Osteoblast (primary cell): ENCODE results near the gene DNASE2. TPM values are rescaled to one million over a fixed set of nuclear protein-coding genes. Genes with fewer than 3 reads are reported as not detected.

Source experiments
- DNase-seq: peaks from one replicate; pipeline ENCODE4 v3.0.0; 2011; ENCODE audit warnings: low spot score, mixed read lengths; ENCODE audit not compliant: insufficient read length; ENCODE audit errors: missing footprints
- H2AFZ ChIP-seq: 2 replicates; pipeline ENCODE4 v1.6.0; 2011; ENCODE audit warnings: mild to moderate bottlenecking, low read length
- H3K27ac ChIP-seq: 2 replicates; pipeline ENCODE4 v1.5.1; 2011; ENCODE audit warnings: mild to moderate bottlenecking, low read depth, low read length, moderate library complexity
- H3K27me3 ChIP-seq: 2 replicates; pipeline ENCODE4 v1.6.0; 2012; ENCODE audit warnings: mild to moderate bottlenecking, control low read depth, inconsistent platforms, low read length, moderate library complexity; ENCODE audit not compliant: insufficient read depth
- H3K36me3 ChIP-seq: 2 replicates; pipeline ENCODE4 v1.5.1; 2011; ENCODE audit warnings: mild to moderate bottlenecking, low read length, control low read depth, moderate library complexity; ENCODE audit not compliant: insufficient read depth
- H3K4me1 ChIP-seq: 2 replicates; pipeline ENCODE4 v1.5.1; 2011; ENCODE audit warnings: mild to moderate bottlenecking, low read length, control low read depth, moderate library complexity; ENCODE audit not compliant: insufficient read depth
- H3K4me2 ChIP-seq: 2 replicates; pipeline ENCODE4 v1.6.0; 2011; ENCODE audit warnings: mild to moderate bottlenecking, low read length; ENCODE audit not compliant: insufficient read depth
- H3K4me3 ChIP-seq: fragments of 200-600 bp; sonication (generic); 3 replicates; pipeline ENCODE4 v1.5.1; 2012; ENCODE audit warnings: mild to moderate bottlenecking, low read length, inconsistent platforms; ENCODE audit not compliant: insufficient read depth
- H3K79me2 ChIP-seq: 2 replicates; pipeline ENCODE4 v1.6.0; 2012; ENCODE audit warnings: mild to moderate bottlenecking, low read length, control low read depth, inconsistent platforms; ENCODE audit not compliant: insufficient read depth
- H3K9me3 ChIP-seq: 2 replicates; pipeline ENCODE4 v1.5.1; 2011; ENCODE audit warnings: low read depth, low read length, control low read depth
- H4K20me1 ChIP-seq: 2 replicates; pipeline ENCODE4 v1.6.0; 2012; ENCODE audit warnings: mild to moderate bottlenecking, low read length, control low read depth; ENCODE audit not compliant: insufficient read depth
- CTCF ChIP-seq: IDR thresholded peaks from 2 replicates; pipeline ENCODE4 v1.5.1; 2011; ENCODE audit warnings: mild to moderate bottlenecking, low read depth, low read length, moderate library complexity; ENCODE audit errors: extremely low read depth
- total RNA-seq: library from RNA; depleted of rRNA; stranded (reverse); fragments of >200 nt; gene quantifications from 2 replicates; pipeline ENCODE4 v1.2.3, GENCODE V29; 2012

The DNASE2 gene
- total RNA-seq, 1 donor = 48.1 TPM

- Histone ChIP-seq H3K36me3 (no peaks in the 10 kb centered on the region), H4K20me1 (peaks cover 11% of the 10 kb centered on the region), H2AFZ (no peak overlapping the region), H3K4me2 (no peak overlapping the region), H3K9me3 (no peaks in the 10 kb centered on the region), H3K4me3 (no peak overlapping the region), H3K27ac (no peak overlapping the region), H3K4me1 (no peaks in the 10 kb centered on the region), H3K79me2 (no peaks in the 10 kb centered on the region), H3K27me3 (peaks cover 61% of the 10 kb centered on the region)
- no peak for TF ChIP-seq CTCF
- peak; percentile 87 for DNase-seq
Observed at GRCh38 chr19:12833738-12834565, 47.3 kb downstream of the DNASE2 start.

DNA sequence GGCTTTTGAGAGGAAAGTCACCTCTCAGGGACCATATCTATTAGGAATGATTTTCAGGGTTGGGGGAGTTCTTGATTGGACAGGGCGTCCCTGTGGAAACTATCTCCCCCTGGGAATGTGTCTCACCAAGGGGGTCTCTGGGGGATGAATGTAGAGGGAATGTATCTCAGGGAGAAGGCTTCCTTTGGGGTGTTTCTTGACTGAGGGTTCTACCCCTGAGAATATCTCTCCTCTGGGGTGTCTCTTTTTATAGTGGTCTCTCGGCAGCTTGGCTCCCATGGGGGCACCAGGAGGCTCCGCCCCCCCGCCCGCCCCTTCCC is 47.9 kb downstream of the DNASE2 start:
- no peak overlapping the region for H3K4me3 ChIP-seq
- H3K27me3 ChIP-seq = peaks cover 55% of the 10 kb centered on the region
- no peak overlapping the region for H3K27ac ChIP-seq
- H3K9me3 ChIP-seq = no peaks in the 10 kb centered on the region
- no peaks in the 10 kb centered on the region for H3K4me1 ChIP-seq
- peak; percentile 55 for DNase-seq
- H3K79me2 ChIP-seq = no peaks in the 10 kb centered on the region
- H3K36me3 ChIP-seq = no peaks in the 10 kb centered on the region
- no peak overlapping the region for H2AFZ ChIP-seq
- no peak overlapping the region for H3K4me2 ChIP-seq
- peaks cover 11% of the 10 kb centered on the region for H4K20me1 ChIP-seq
- TF ChIP-seq CTCF = no peak

- Histone ChIP-seq H3K4me2 (no peak overlapping the region), H4K20me1 (peaks cover 6% of the 10 kb centered on the region), H3K4me1 (no peaks in the 10 kb centered on the region), H3K36me3 (no peaks in the 10 kb centered on the region), H3K27me3 (peaks cover 12% of the 10 kb centered on the region), H3K9me3 (no peaks in the 10 kb centered on the region), H3K27ac (no peak overlapping the region), H3K4me3 (no peak overlapping the region), H3K79me2 (no peaks in the 10 kb centered on the region), H2AFZ (no peak overlapping the region)
- peak; percentile 83 for DNase-seq
- no peak for TF ChIP-seq CTCF
Observed at GRCh38 chr19:12828494-12828893, 52.8 kb downstream of the DNASE2 start.

GRCh38 chr19:12825254-12826131 is 55.8 kb downstream of the DNASE2 start:
- Histone ChIP-seq H4K20me1 (no peaks in the 10 kb centered on the region), H3K27me3 (peaks cover 2% of the 10 kb centered on the region), H3K4me3 (no peak overlapping the region), H3K27ac (no peak overlapping the region), H3K79me2 (no peaks in the 10 kb centered on the region), H3K36me3 (no peaks in the 10 kb centered on the region), H2AFZ (no peak overlapping the region), H3K4me2 (peak overlapping the region; percentile 23), H3K4me1 (no peaks in the 10 kb centered on the region), H3K9me3 (no peaks in the 10 kb centered on the region)
- peak; percentile 87 for DNase-seq
- TF ChIP-seq CTCF = no peak
